NCI-H2196 treated with DMSO at 0.1 percent for 48 hours (cell line): ENCODE results near the gene C1QTNF3.
"Not testable (repeated sequence)": the region's sequence is repeated elsewhere in the genome, so short reads cannot be mapped to it uniquely, and the experiment has no call there.

Source experiments
- DNase-seq: peaks from one replicate; lab custom pipeline; 2025; ENCODE audit not compliant: unreplicated experiment; lab: John Stamatoyannopoulos, UW

Gene C1QTNF3

GRCh38 chr5:34043099-34043876, at the start of gene C1QTNF3:
C1QTNF3 (minus strand) TSS chr5:34043213; CDS start chr5:34043125, 88 bp downstream.
- DNase-seq = no peak

GRCh38 chr5:34091039-34091438, 48.0 kb upstream of the C1QTNF3 start:
- not testable (repeated sequence) for DNase-seq

GRCh38 chr5:34089802-34090201, 46.8 kb upstream of the C1QTNF3 start:
- not testable (repeated sequence) for DNase-seq

- not testable (repeated sequence) for DNase-seq
Measured at GRCh38 chr5:34087728-34088127, 44.7 kb upstream of the C1QTNF3 start.

GRCh38 chr5:34083898-34084297, 40.9 kb upstream of the C1QTNF3 start:
- DNase-seq = not testable (repeated sequence)

- DNase-seq = not testable (repeated sequence)
Measured at GRCh38 chr5:34079505-34079904, 36.5 kb upstream of the C1QTNF3 start.

GRCh38 chr5:34077636-34078035, 34.6 kb upstream of the C1QTNF3 start:
- not testable (repeated sequence) for DNase-seq

GRCh38 chr5:34076719-34077364, 33.8 kb upstream of the C1QTNF3 start:
- DNase-seq = not testable (repeated sequence)

- DNase-seq = not testable (repeated sequence)
Measured at GRCh38 chr5:34074472-34074871, 31.5 kb upstream of the C1QTNF3 start.

GRCh38 chr5:34074071-34074470, 31.1 kb upstream of the C1QTNF3 start:
- not testable (repeated sequence) for DNase-seq

- not testable (repeated sequence) for DNase-seq
Measured at GRCh38 chr5:34070626-34071025, 27.6 kb upstream of the C1QTNF3 start.

GRCh38 chr5:34064656-34065055, 21.6 kb upstream of the C1QTNF3 start:
- DNase-seq = no peak

- DNase-seq = no peak
Measured at GRCh38 chr5:34062419-34062818, 19.4 kb upstream of the C1QTNF3 start.

GRCh38 chr5:34061993-34062392, 19.0 kb upstream of the C1QTNF3 start:
- DNase-seq = no peak

GRCh38 chr5:34059977-34060376, 17.0 kb upstream of the C1QTNF3 start:
- DNase-seq = no peak

GRCh38 chr5:34058532-34058931, 15.5 kb upstream of the C1QTNF3 start:
- no peak for DNase-seq

- no peak for DNase-seq
Measured at GRCh38 chr5:34057569-34057968, 14.6 kb upstream of the C1QTNF3 start.

- no peak for DNase-seq
Measured at GRCh38 chr5:34057118-34057517, 14.1 kb upstream of the C1QTNF3 start.

GRCh38 chr5:34055667-34056066, 12.7 kb upstream of the C1QTNF3 start:
- no peak for DNase-seq

GRCh38 chr5:34054400-34054729, 11.4 kb upstream of the C1QTNF3 start:
- DNase-seq = no peak

- no peak for DNase-seq
Measured at GRCh38 chr5:34053571-34054399, 10.8 kb upstream of the C1QTNF3 start.

- no peak for DNase-seq
Measured at GRCh38 chr5:34053133-34053532, 10.1 kb upstream of the C1QTNF3 start.
